H1 (cell line): ENCODE data around the gene CD44. TPM values are rescaled to one million over a fixed set of nuclear protein-coding genes. Genes with fewer than 3 reads are reported as not detected.

Experiments used
- CTCF ChIA-PET: fragments of 300-600 bp; sonication (Branson Sonifier 250); formaldehyde crosslinking; loops from one replicate; lab custom pipeline; 2021; ENCODE audit not compliant: partially characterized antibody; lab: Charles Lee
- POLR2A ChIA-PET: fragments of 300-600 bp; sonication (Branson Sonifier 250); formaldehyde crosslinking; loops from one replicate; lab custom pipeline; 2021; ENCODE audit warnings: inconsistent platforms; ENCODE audit not compliant: partially characterized antibody; lab: Charles Lee
- DNase-seq, 2 experiments: peaks; one replicate each; pipeline versions ENCODE4 v3.0.0 to v3.0.0-alpha.2; 2010 to 2022; ENCODE audit warnings: low spot score in 2 of 2, low read depth in 1 of 2, mixed read lengths in 1 of 2
- FAIRE-seq: peaks from 2 replicates; lab custom pipeline; 2011; peaks lifted over from hg19 to GRCh38; lab: Jason Lieb, UNC
- H2AFZ ChIP-seq: 2 replicates; pipeline ENCODE4 v1.8.1; 2012; ENCODE audit warnings: low read length, inconsistent platforms
- H2AK5ac ChIP-seq: 2 replicates; pipeline ENCODE4 v1.6.1; 2013; ENCODE audit warnings: low read depth, low read length
- H2BK120ac ChIP-seq: replicated peaks from 2 replicates; pipeline ENCODE3; 2013; ENCODE audit warnings: low read depth, low read length, inconsistent platforms
- H2BK12ac ChIP-seq: 2 replicates; pipeline ENCODE4 v1.6.1; 2013; ENCODE audit warnings: low read depth, low read length
- H2BK15ac ChIP-seq: 2 replicates; pipeline ENCODE4 v1.6.1; 2013; ENCODE audit warnings: low read length
- H2BK20ac ChIP-seq: 2 replicates; pipeline ENCODE4 v1.6.1; 2013; ENCODE audit warnings: low read length
- H2BK5ac ChIP-seq: 2 replicates; pipeline ENCODE4 v1.6.1; 2013; ENCODE audit warnings: low read depth, low read length
- H3K14ac ChIP-seq: 2 replicates; pipeline ENCODE4 v1.6.1; 2013; ENCODE audit warnings: inconsistent platforms; ENCODE audit not compliant: insufficient read length
- H3K18ac ChIP-seq: 2 replicates; pipeline ENCODE4 v1.6.1; 2013; ENCODE audit warnings: low read length; ENCODE audit errors: extremely low read depth
- H3K23ac ChIP-seq: 2 replicates; pipeline ENCODE4 v1.6.1; 2013; ENCODE audit warnings: inconsistent platforms; ENCODE audit not compliant: insufficient read length
- H3K23me2 ChIP-seq: 2 replicates; pipeline ENCODE4 v1.6.1; 2013; ENCODE audit warnings: low read depth, low read length
- H3K27ac ChIP-seq: 2 replicates; pipeline ENCODE4 v1.6.1; 2011; ENCODE audit warnings: low read depth, low read length, inconsistent platforms
- H3K27me3 ChIP-seq, 4 experiments: replicated peaks in 1 of 4; 1 replicate in 1 of 4; 2 replicates in 3 of 4; pipeline versions ENCODE4 v1.6.1 to v1.8.1; 2011 to 2013; ENCODE audit warnings: low read length in 3 of 4, mild to moderate bottlenecking in 3 of 4, inconsistent platforms in 2 of 4, mixed read lengths in 2 of 4, moderate library complexity in 1 of 4; ENCODE audit not compliant: control insufficient read depth in 3 of 4, insufficient read depth in 3 of 4; ENCODE audit errors: extremely low read depth in 1 of 4
- H3K36me3 ChIP-seq, 4 experiments: 2 replicates each; pipeline versions ENCODE4 v1.6.1 to v1.8.1; 2011 to 2013; ENCODE audit warnings: mild to moderate bottlenecking in 4 of 4, low read length in 3 of 4, moderate library complexity in 2 of 4, control low read depth in 1 of 4, inconsistent platforms in 1 of 4; ENCODE audit not compliant: insufficient read depth in 4 of 4, control insufficient read depth in 2 of 4
- H3K4ac ChIP-seq: replicated peaks from 2 replicates; pipeline ENCODE3; 2013; ENCODE audit warnings: low read length, low read depth, mixed read lengths, inconsistent platforms; ENCODE audit not compliant: insufficient read length
- H3K4me1 ChIP-seq, 4 experiments: replicated peaks in 1 of 4; 1 replicate in 1 of 4; 2 replicates in 3 of 4; pipeline versions ENCODE4 v1.6.1 to v1.8.1; 2011 to 2013; ENCODE audit warnings: low read length in 3 of 4, inconsistent platforms in 2 of 4, mixed read lengths in 1 of 4; ENCODE audit not compliant: insufficient read depth in 4 of 4, control insufficient read depth in 3 of 4
- H3K4me2 ChIP-seq, 2 experiments: 2 replicates each; pipeline versions ENCODE4 v1.6.1 to v1.8.1; 2011 to 2013; ENCODE audit warnings: low read depth in 2 of 2, low read length in 2 of 2, control low read depth in 1 of 2, inconsistent platforms in 1 of 2, mild to moderate bottlenecking in 1 of 2; ENCODE audit not compliant: insufficient read depth in 1 of 2
- H3K4me3 ChIP-seq, 4 experiments: fragments of 200-600, 300-600 bp in 1 of 4; sonication (generic), shearing (Covaris generic), sonication (Bioruptor Twin) in 1 of 4; 2 replicates each; pipeline versions ENCODE4 v1.5.1 to v1.8.1; 2011 to 2016; ENCODE audit warnings: low read length in 4 of 4, low read depth in 3 of 4, control low read depth in 2 of 4, inconsistent platforms in 2 of 4, mild to moderate bottlenecking in 2 of 4, mixed read lengths in 1 of 4, moderate library complexity in 1 of 4; ENCODE audit not compliant: insufficient read depth in 2 of 4; ENCODE audit errors: extremely low read depth in 1 of 4
- H3K56ac ChIP-seq: replicated peaks from 2 replicates; pipeline ENCODE3; 2013; ENCODE audit warnings: low read depth, mild to moderate bottlenecking, mixed read lengths, low read length, inconsistent platforms; ENCODE audit not compliant: insufficient read length
- H3K79me1 ChIP-seq: 2 replicates; pipeline ENCODE4 v1.6.1; 2013; ENCODE audit warnings: low read depth, low read length, control low read depth
- H3K79me2 ChIP-seq, 2 experiments: 2 replicates each; pipeline versions ENCODE4 v1.6.1 to v1.8.1; 2012 to 2013; ENCODE audit warnings: low read length in 2 of 2, mild to moderate bottlenecking in 2 of 2, inconsistent platforms in 1 of 2; ENCODE audit not compliant: insufficient read depth in 2 of 2, control insufficient read depth in 1 of 2
- H3K9ac ChIP-seq, 4 experiments: replicated peaks in 1 of 4; 1 replicate in 1 of 4; 2 replicates in 3 of 4; pipeline versions ENCODE4 v1.6.1 to v1.8.1; 2011 to 2013; ENCODE audit warnings: low read depth in 3 of 4, low read length in 3 of 4, control low read depth in 2 of 4, mild to moderate bottlenecking in 2 of 4, moderate library complexity in 2 of 4, inconsistent platforms in 1 of 4; ENCODE audit errors: extremely low read depth in 1 of 4
- H3K9me3 ChIP-seq, 2 experiments: 2 replicates each; pipeline versions ENCODE4 v1.6.1 to v1.8.1; 2012 to 2013; ENCODE audit warnings: mild to moderate bottlenecking in 2 of 2, moderate library complexity in 2 of 2, control low read depth in 1 of 2, inconsistent platforms in 1 of 2, low read depth in 1 of 2, low read length in 1 of 2, mixed read lengths in 1 of 2; ENCODE audit not compliant: insufficient read depth in 2 of 2
- H4K20me1 ChIP-seq, 2 experiments: replicated peaks in 1 of 2; 2 replicates each; pipeline versions ENCODE3 to v1.8.1; 2011 to 2013; ENCODE audit warnings: inconsistent platforms in 2 of 2, low read length in 2 of 2, mild to moderate bottlenecking in 1 of 2; ENCODE audit not compliant: insufficient read depth in 2 of 2, control insufficient read depth in 1 of 2
- H4K5ac ChIP-seq: 2 replicates; pipeline ENCODE4 v1.6.1; 2013; ENCODE audit warnings: low read length, low read depth, mixed read lengths, inconsistent platforms; ENCODE audit not compliant: insufficient read length
- H4K8ac ChIP-seq: 2 replicates; pipeline ENCODE4 v1.8.0; 2013; ENCODE audit warnings: mild to moderate bottlenecking, moderate library complexity, low read length, inconsistent platforms; ENCODE audit not compliant: insufficient read depth; ENCODE audit errors: extremely low read depth
- H4K91ac ChIP-seq: replicated peaks from 2 replicates; pipeline ENCODE3; 2013; ENCODE audit warnings: low read length, mixed read lengths, inconsistent platforms; ENCODE audit not compliant: insufficient read length
- CEBPB ChIP-seq: IDR thresholded peaks from 2 replicates; pipeline ENCODE4 v1.6.1; 2012; ENCODE audit warnings: low read depth, low read length
- EGR1 ChIP-seq: IDR thresholded peaks from 2 replicates; pipeline ENCODE4 v1.6.1; 2011; ENCODE audit warnings: low read depth, low read length, borderline replicate concordance
- JUND ChIP-seq: IDR thresholded peaks from 2 replicates; pipeline ENCODE4 v1.6.1; 2011; ENCODE audit warnings: mild to moderate bottlenecking, improper control_type of control experiment, low read length
- ZNF274 ChIP-seq: IDR thresholded peaks from 2 replicates; pipeline ENCODE4 v1.7.0; 2012; ENCODE audit warnings: low read length, borderline replicate concordance; ENCODE audit errors: extremely low read depth
- WGBS, 2 experiments: shearing (Covaris generic) in 1 of 2; methylation state at CpG; one replicate each; pipeline versions ENCODE4 v1.1.6 to v1.1.7; 2013 to 2015; ENCODE audit warnings: low lambda C conversion rate in 2 of 2, mixed read lengths in 2 of 2, inconsistent platforms in 1 of 2, low coverage in 1 of 2, missing lambda C conversion rate in 1 of 2; ENCODE audit not compliant: insufficient replicate concordance in 2 of 2, insufficient coverage in 1 of 2, insufficient read length in 1 of 2; ENCODE audit errors: extremely low coverage in 1 of 2, missing lambda C conversion rate in 1 of 2; 5-methylcytosine and 5-hydroxymethylcytosine counted together
- polyA plus RNA-seq, 7 experiments: library from polyadenylated mRNA; depleted of rRNA in 3 of 7; stranded (reverse) in 5 of 7; unstranded in 2 of 7; fragments of >200 nt in 5 of 7; fragments of 200-250 nt in 2 of 7; gene quantifications; 1 replicate in 5 of 7; 2 replicates in 1 of 7; 4 replicates in 1 of 7; pipeline versions ENCODE4 v1.2.1 to v1.2.3, GENCODE V29; 2011 to 2013; ENCODE audit warnings: missing spikeins in 2 of 7, mixed read lengths in 2 of 7
- total RNA-seq: library from RNA; stranded (reverse); fragmentation: NEBNext Ultra II Directional; extraction: Animal tissue kit (Norgen Biotek cat#: 25700); gene quantifications from 2 replicates; pipeline ENCODE4 v1.2.1, GENCODE V29; 2021
- TF ChIP-seq, protein P1 (sequence below): IDR thresholded peaks from 2 replicates; pipeline ENCODE4 v1.6.1; 2011; ENCODE audit warnings: low read depth, mild to moderate bottlenecking, low read length; ENCODE audit not compliant: insufficient read depth

CD44 gene
- total and polyA plus RNA-seq, 2 of the 8 experiments (the other 6 are each of a cell fraction or from before 2014, with no cell fraction given) = 11.8 to 13.7 TPM

DNA sequence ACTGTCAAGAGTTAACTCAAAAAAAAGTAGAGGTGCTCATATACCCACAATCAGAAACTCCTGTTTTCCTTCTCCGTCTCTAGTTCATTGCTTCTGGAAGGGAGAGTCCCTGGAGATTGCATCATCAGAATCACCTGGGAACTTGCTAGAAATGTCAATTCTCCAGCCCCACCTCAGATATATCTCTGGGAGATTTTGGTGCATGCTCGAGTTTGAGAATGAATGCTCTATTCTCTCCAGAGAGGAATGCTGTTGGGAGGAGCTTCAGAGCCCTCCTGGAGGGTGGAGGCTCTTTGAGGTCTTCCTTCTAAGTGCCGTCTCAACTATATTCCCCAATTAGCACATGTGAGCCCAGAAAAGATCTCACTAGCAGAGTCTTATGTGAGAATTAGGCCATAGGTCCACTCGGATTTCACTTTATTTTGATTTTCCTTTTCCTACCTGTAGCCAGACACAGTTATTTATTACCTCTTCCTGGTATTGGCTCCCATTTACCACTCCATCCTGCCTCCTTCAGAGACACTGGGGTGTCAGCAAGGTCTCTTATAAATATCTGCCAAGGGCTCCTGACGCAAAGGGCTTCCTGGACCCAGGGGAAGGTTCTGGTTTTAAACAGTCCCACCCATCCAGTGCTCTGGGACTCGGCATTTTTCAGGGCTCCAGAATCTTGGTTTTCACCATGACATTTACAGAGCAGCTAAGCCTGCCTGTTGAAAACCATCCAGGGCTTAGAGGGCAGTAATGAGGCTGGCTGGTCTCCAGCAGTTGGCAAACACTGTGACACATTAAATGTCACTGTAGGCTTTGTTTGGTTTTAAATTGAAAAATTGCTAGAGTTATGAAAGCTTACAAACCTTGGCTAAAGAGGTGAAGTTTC lies 136.2 kb downstream of the CD44 start:
- Histone ChIP-seq H2BK5ac (no peak overlapping the region), H2BK12ac (no peak overlapping the region), H3K9ac (no peak overlapping the region), H2AK5ac (no peak overlapping the region), H3K36me3 (no peaks in the 10 kb centered on the region), H3K18ac (no peak overlapping the region), H3K27me3 (no peaks in the 10 kb centered on the region; a peak in 1 of 7 replicates), H3K4me2 (no peak overlapping the region), H4K91ac (no peak overlapping the region), H3K79me2 (no peaks in the 10 kb centered on the region), H3K4ac (no peak overlapping the region), H3K56ac (no peak overlapping the region), H3K9me3 (no peaks in the 10 kb centered on the region), H4K8ac (no peak overlapping the region), H2BK20ac (no peak overlapping the region), H3K23me2 (peaks cover 2% of the 10 kb centered on the region; the same call in 1 of the 2 replicates), H3K79me1 (no peaks in the 10 kb centered on the region), H3K23ac (no peak overlapping the region), H2BK120ac (no peak overlapping the region), H3K27ac (no peak overlapping the region), H4K5ac (no peak overlapping the region), H3K4me3 (no peak overlapping the region), H3K4me1 (no peaks in the 10 kb centered on the region), H2AFZ (0 out of 2 replicates have a peak overlapping the region, but pooled peaks have one; percentile 29), H3K14ac (no peak overlapping the region), H4K20me1 (no peaks in the 10 kb centered on the region), H2BK15ac (no peak overlapping the region)
- DNase-seq = no peak
- TF ChIP-seq ZNF274 (no peak), JUND (no peak), EGR1 (no peak), CEBPB (peak; percentile 77; the same call in 1 of the 2 replicates)
- TF ChIP-seq, protein P1, sequence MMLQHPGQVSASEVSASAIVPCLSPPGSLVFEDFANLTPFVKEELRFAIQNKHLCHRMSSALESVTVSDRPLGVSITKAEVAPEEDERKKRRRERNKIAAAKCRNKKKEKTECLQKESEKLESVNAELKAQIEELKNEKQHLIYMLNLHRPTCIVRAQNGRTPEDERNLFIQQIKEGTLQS = 0 out of 2 replicates have a peak, but pooled peaks have one; percentile 34
- POLR2A ChIA-PET = no interaction called here
- WGBS, 2 experiments = 72% methylated on average over 6 of the region's 6 CpGs; no CpG with 5 or more reads in 1 of the 2 experiments
- no peak for FAIRE-seq
- CTCF ChIA-PET = interaction anchor here (0.7 kb wide), 1 partner anchor 134 kb away, joined by 3 read pairs; no protein-coding TSS in a partner anchor
